ENCODE measurements around the gene UTP4.

The UTP4 gene

GRCh38 chr16:69217433-69217832, 85.0 kb downstream of the UTP4 start:
- Histone ChIP-seq H3K4me3 (ENCODE audit: low read depth in 1 of 2, low read length in 2 of 2) (no peak overlapping the region), H2AFZ (ENCODE audit: low read depth, low read length) (no peak overlapping the region), H3K4me1 (ENCODE audit: insufficient read depth, low read length) (no peaks in the 10 kb centered on the region), H3K27me3 (ENCODE audit: insufficient read depth, low read length, poor library complexity) (no peaks in the 10 kb centered on the region), H3K4me2 (ENCODE audit: insufficient read depth, low read length) (no peak overlapping the region), H4K20me1 (ENCODE audit: insufficient read depth, low read length) (no peaks in the 10 kb centered on the region; the same call in 1 of the 2 replicates), H3K9ac (ENCODE audit: low read depth, low read length) (no peak overlapping the region), H3K27ac (ENCODE audit: low read length) (no peak overlapping the region), H3K36me3 (ENCODE audit: insufficient read depth, low read length) (no peaks in the 10 kb centered on the region), H3K79me2 (ENCODE audit: insufficient read depth, low read length) (peaks cover 12% of the 10 kb centered on the region; the same call in 1 of the 2 replicates), H3K9me3 (ENCODE audit: insufficient read depth, low read length, severe bottlenecking) (no peaks in the 10 kb centered on the region)
- DNase-seq = no peak
- TF ChIP-seq CTCF (IDR thresholded peaks at IDR 0.05; ENCODE audit: borderline replicate concordance, extremely low read depth, low read length, poor library complexity, severe bottlenecking) (no peak), EZH2 (IDR thresholded peaks at IDR 0.05; ENCODE audit: borderline replicate concordance, low read depth, low read length, severe bottlenecking) (no peak)
- no peak for ATAC-seq (ENCODE audit: insufficient read depth, low read depth)

Measured in DND-41 (cell line).